GM23338 (cell line): Measurements from ENCODE around the gene WFS1.

ENCODE experiments used
- CTCF ChIP-seq, 2 experiments: fragments of 200-600 bp in 1 of 2; sonication (generic) in 1 of 2; conservative IDR thresholded peaks; 2 replicates each; pipeline versions ENCODE4 v1.5.1 to v1.6.1; 2016 to 2017; ENCODE audit warnings: antibody characterized with exemption in 2 of 2, low read depth in 2 of 2, mild to moderate bottlenecking in 2 of 2, moderate library complexity in 1 of 2
- ETS1 ChIP-seq: IDR thresholded peaks from 2 replicates; pipeline ENCODE4 v1.6.1; 2016; ENCODE audit warnings: antibody characterized with exemption
- EZH2 ChIP-seq: fragments of 200-600 bp; sonication (generic); IDR thresholded peaks from one replicate; pipeline ENCODE4 v1.8.0; 2017; ENCODE audit warnings: antibody characterized with exemption, mild to moderate bottlenecking, low read depth; ENCODE audit not compliant: unreplicated experiment
- EZH2phosphoT487 ChIP-seq: fragments of 200-600 bp; sonication (generic); IDR thresholded peaks from one replicate; pipeline ENCODE4 v1.8.1; 2018; ENCODE audit warnings: antibody characterized with exemption; ENCODE audit not compliant: unreplicated experiment
- JUNB ChIP-seq: IDR thresholded peaks from one replicate; pipeline ENCODE4 v1.6.1; 2016; ENCODE audit warnings: antibody characterized with exemption; ENCODE audit not compliant: unreplicated experiment
- POLR2AphosphoS5 ChIP-seq: IDR thresholded peaks from 2 replicates; pipeline ENCODE4 v1.6.1; 2016; ENCODE audit warnings: antibody characterized with exemption, low read depth
- TF ChIP-seq, protein P1 (sequence below): IDR thresholded peaks from one replicate; pipeline ENCODE4 v1.6.1; 2018; ENCODE audit warnings: antibody characterized with exemption; ENCODE audit not compliant: unreplicated experiment

GRCh38 chr4:6263526-6264224 lies 6.0 kb upstream of the WFS1 start:
- no peak for TF ChIP-seq CTCF (conservative IDR thresholded peaks at IDR 0.05; ENCODE audit: low read depth in 2 of 2)
- no peak for TF ChIP-seq EZH2phosphoT487
- no peak for TF ChIP-seq ETS1
- TF ChIP-seq, protein P1, sequence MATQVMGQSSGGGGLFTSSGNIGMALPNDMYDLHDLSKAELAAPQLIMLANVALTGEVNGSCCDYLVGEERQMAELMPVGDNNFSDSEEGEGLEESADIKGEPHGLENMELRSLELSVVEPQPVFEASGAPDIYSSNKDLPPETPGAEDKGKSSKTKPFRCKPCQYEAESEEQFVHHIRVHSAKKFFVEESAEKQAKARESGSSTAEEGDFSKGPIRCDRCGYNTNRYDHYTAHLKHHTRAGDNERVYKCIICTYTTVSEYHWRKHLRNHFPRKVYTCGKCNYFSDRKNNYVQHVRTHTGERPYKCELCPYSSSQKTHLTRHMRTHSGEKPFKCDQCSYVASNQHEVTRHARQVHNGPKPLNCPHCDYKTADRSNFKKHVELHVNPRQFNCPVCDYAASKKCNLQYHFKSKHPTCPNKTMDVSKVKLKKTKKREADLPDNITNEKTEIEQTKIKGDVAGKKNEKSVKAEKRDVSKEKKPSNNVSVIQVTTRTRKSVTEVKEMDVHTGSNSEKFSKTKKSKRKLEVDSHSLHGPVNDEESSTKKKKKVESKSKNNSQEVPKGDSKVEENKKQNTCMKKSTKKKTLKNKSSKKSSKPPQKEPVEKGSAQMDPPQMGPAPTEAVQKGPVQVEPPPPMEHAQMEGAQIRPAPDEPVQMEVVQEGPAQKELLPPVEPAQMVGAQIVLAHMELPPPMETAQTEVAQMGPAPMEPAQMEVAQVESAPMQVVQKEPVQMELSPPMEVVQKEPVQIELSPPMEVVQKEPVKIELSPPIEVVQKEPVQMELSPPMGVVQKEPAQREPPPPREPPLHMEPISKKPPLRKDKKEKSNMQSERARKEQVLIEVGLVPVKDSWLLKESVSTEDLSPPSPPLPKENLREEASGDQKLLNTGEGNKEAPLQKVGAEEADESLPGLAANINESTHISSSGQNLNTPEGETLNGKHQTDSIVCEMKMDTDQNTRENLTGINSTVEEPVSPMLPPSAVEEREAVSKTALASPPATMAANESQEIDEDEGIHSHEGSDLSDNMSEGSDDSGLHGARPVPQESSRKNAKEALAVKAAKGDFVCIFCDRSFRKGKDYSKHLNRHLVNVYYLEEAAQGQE = no peak
- no peak for TF ChIP-seq POLR2AphosphoS5
- no peak for TF ChIP-seq EZH2
- TF ChIP-seq JUNB = no peak
